HG03439 (cell line): ENCODE measurements around the gene EVI5L.
"Not testable (repeated sequence)": the region's sequence is repeated elsewhere in the genome, so short reads cannot be mapped to it uniquely, and the experiment has no call there.

ENCODE experiments used
- ATAC-seq: cut with Tn5 transposase; IDR thresholded peaks from one replicate; pipeline ENCODE4 v1.9.1; 2021; ENCODE audit warnings: mild to moderate bottlenecking, moderate library complexity; ENCODE audit not compliant: unreplicated experiment

The EVI5L gene

DNA sequence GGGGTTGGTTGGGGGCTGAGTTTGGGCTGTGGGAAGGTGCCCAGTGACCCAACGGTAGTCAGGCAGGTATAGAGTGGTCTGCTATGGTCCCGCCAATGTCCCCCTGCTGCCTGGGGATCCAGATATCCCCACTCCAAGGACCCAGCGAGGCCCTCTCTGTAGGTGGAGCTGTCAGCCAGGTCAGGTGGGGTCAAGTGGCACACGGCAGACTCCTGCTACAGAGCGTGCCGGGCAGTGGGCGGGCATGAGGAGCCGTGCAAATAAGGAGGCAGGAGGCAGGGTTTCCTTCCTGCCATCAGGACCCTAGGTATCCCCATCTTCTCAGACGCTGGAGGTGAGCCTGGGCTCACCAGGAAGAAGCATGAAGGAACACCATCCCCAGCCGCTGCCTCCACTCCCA, 14.9 kb downstream of the EVI5L start:
- ATAC-seq: no peak

DNA sequence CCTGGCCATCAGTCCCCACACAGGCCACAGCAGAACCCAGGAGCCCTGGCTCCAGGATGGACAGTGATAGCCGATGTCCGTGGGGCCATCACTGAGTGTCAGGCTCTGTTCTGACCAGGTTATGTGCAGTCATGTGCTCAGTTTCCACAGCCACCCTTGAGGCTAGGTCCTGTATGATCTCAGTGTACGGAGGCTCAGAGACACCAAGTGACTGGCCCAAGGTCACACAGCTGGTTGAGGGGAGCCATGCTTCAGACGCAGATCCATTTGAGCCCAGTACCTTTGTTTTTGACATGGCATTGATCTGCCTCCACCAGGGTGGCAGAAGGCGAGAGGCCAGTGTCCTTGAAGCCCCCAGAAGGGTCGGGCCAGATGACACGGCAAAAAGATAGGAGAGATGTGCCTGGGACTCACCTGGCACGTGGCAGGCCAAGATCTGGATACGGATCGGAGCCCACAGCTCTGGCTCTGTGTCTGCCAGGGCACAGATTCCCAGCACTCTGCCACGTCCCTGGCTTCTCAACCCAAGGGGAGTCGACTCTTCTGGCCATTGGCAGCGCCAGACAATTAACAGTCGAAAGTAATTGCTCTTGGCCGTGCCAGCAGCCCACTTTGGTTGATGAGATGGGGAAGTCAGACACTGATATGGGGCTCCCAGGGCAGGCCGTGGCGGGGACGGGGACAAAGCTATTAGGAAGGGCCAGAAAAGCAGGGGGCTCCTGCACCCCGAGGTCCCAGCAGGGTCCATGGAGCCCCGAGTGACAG, 15.6 kb downstream of the EVI5L start:
- no peak for ATAC-seq

DNA sequence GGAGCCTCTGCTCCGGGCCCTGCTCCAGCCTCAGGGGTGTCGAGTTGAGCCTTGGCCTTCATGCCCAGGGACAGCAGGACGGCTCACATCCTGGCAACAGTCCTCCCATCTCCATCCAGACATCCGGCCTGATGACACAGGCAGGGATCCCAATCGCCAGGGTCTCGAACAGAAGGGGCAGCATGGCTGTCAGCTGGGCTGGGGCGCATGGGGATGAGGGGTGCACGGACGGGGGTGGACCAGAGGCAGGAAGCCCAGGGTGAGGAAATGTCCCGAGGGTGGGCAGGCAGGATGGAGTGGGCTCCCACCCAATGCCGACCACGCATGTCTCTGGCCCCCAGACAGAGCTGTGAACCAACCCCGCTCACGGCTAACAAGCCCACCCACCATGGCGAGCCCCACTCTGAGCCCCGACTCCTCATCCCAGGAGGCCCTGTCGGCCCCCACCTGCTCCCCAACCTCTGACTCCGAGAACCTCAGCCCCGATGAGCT, 16.2 kb downstream of the EVI5L start:
- ATAC-seq: no peak

DNA sequence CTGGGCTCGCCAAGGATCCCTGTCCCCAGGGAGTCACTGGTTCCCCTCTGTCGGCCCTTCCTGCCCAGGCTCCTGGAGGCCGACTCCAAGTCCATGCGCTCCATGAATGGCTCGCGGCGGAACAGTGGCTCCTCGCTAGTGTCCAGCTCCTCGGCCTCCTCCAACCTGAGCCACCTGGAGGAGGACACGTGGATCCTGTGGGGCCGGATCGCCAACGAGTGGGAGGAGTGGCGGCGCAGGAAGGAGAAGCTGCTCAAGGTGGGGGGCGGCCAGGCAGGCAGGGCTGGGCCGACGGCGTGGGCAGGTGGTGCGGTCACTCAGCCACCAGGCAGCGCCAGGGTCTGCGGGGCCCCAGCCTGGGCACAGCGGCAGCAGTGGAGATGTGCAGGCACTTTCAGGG, 17.6 kb downstream of the EVI5L start:
- no peak for ATAC-seq

DNA sequence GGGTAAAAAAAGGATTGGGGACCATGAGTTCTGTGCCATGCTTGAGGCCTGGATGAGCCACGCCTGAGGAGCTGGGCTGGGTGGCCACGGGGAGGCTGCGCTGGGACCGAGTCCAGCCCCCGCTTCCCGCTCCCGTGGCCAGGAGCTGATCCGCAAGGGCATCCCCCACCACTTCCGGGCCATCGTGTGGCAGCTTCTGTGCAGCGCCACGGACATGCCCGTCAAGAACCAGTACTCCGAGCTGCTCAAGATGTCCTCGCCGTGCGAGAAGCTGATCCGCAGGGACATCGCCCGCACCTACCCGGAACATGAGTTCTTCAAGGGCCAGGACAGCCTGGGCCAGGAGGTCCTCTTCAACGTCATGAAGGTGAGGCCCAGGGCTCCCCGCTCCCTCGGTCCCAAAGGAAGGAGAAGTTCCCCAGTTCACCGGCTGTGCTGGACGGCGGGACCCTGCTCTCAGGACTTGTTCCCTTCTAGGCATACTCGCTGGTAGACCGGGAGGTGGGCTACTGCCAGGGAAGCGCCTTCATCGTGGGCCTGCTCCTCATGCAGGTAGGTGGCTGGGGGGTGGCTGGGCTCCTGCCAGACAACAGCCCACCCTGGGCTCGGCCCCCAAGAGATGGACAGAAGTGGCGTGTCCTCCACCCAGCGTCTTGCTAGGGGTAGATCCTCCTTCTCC, 18.9 kb downstream of the EVI5L start:
- ATAC-seq: no peak

DNA sequence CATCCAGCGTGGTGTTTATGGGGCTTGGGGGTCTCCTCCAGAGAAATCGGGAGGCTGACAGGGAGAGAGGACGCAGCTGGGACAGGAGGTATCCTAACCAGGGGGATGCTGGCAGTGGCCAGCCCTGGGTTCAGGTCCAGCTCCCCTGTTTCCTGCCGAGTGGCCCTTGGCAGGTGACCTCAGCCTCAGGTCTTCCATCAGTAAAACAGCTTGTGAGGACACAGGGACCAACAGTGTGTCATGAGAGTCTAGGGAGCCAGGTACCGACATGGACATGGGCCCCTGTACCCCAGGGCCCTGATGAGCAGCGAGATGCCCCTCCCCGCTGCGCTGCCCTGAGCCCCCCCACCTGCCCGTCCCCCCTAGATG, 19.6 kb downstream of the EVI5L start:
- ATAC-seq: no peak

DNA sequence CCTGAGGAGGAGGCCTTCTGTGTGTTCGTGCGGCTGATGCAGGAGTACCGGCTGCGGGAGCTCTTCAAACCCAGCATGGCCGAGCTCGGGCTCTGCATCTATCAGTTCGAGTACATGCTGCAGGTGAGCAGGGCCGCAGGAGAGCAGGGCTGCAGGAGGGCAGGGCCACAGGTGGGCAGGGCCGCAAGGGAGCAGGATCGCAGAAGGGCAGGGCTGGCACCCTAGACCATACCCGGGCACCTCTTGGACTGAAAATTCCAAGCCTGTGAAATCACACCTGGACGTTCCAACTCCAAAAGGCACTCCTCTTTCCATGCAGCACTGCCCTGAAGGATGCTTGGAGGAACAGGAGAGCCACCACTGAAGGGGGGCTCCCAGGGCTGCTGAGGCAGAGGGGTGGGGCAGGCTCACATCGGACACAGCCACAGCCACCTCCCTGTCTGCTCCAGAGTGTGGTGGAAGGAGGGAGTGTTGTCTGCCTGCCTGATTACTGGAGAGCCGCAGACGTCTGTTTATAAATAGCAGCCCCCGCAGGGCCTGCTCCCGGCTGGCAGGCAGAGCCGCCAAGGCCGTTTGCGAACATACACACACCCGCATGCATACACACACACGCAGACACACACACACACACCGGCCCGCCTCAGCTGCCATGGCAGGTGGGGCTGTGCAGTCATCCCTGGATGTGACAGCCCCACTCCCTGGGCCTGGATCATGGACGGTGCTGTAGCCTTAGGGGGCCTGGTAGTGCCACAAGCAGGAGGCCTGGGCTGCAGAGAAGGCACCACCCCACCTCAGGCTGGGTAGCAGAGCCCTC, 20.2 kb downstream of the EVI5L start:
- no peak for ATAC-seq

DNA sequence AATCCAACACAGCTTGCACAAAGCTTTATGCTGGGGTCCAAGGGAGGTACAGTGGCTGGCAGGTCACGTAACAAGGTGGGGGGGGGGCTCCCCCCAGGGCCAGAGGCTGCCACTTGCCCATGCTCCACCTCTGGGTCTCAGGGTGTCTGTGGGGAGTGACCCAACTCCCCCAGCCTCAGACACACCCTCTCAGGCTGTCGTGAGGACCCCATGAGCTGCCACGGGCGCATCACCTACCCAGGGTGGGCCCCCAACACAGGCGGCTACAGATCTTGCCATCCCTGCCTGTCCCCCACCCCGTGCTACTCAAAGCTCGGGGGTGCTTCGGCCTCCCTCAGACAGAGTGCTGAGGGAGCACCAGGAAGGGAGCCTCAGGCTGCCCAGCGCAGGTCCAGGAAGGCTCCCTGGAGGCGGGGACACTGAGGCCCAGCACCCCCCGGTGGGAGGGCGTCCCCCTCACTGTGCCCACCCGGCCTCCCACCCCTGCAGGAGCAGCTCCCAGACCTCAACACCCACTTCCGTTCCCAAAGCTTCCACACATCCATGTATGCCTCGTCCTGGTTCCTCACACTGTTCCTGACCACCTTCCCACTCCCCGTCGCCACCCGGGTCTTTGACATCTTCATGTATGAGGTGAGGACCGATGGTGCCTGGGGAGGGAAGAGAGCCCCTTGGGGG, 21.1 kb downstream of the EVI5L start:
- ATAC-seq: no peak

DNA sequence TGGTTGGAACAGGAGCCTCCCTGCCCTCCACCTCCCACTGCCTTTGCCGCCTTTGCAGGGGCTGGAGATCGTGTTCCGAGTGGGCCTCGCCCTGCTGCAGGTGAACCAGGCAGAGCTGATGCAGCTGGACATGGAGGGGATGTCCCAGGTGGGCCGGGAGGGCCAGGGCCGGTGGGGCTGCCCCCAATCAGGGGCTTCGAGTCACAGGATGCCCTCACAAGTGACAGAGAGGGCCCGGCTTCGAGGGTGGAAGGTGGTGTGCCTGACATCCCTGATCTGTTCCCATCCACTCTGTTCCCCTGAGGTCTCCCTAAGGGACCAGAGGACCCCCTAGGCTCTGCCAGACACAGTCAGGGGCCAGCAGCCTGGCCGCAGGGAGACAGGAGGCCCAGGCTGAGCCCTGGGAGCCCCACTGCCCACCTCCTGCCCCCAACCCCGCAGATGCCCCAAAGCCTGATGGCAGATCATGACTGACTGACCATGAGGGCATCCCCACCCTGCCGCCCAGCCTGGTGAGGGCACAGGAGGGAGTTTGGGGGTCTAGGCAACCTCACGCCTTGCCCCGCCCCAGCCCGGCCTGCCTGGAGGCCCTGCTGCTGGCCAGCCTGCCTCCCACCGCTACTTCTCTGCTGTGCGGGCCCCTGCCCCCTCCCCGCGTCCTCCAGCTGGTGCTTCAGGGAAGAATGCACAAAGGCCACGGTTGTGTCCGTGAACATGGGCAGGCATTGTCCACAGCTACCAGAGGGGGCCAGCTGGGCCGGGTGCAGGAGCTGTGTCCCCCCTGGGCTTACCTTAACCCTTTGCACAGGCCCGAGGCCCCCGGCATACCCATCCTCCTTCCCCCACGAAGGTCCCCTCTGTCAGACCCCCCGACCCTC, 21.8 kb downstream of the EVI5L start:
- no peak for ATAC-seq

DNA sequence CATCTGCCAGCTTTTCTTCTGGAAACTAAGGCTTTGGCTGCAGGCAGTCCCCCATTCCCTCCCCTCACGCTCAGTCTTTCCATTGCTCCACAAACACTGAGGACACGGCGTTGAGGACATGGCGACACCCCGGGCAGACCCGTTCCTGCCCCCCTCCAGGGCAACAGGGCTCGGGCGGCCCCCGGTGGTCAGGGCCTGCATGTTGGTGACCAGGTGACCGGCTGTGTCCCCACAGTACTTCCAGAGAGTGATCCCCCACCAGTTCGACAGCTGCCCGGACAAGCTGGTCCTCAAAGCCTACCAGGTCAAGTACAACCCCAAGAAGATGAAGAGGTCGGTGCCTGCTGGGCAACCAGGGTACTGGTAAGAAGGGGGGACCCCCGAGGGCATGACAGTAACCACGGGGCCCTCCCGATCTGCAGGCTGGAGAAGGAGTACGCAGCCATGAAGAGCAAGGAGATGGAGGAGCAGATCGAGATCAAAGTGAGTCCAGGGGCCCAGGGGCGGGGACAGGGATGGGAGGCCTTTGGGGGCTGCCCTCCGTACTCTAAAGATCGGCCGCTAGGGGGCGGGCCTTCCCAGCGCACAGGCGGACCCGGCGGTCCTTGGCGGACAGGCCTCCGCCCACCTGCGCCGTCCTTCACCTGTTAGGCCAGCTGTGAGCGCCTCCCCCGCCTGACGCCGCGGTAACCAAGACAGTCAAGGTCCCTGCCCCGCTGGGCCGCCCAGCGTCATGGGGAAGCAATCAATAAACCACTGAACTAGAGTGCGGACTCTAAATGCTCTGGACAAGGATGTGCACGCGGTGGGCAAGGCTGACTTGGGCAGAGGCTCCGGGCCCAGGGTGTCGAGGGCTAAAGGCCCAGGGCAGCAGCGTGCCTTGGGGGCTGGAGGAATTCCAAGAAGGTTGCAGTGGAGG, 23.1 kb downstream of the EVI5L start:
- ATAC-seq: no peak

DNA sequence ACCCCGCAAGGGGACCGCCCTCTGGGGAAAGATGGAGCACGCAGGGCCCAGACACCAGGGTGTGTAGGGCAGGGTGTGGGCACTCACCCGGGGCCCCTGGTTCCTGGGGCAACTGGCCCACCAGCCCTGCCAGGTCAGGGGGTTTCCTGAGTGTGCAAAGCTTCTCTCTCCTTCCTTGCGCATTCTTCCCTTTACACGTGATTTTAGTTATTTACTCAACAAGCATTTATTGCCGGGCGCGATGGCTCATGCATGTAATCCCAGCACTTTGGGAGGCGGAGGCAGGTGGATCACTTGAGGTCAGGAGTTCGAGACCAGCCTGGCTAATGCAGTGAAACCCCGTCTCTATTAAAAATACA, 23.7 kb downstream of the EVI5L start:
- no peak for ATAC-seq

DNA sequence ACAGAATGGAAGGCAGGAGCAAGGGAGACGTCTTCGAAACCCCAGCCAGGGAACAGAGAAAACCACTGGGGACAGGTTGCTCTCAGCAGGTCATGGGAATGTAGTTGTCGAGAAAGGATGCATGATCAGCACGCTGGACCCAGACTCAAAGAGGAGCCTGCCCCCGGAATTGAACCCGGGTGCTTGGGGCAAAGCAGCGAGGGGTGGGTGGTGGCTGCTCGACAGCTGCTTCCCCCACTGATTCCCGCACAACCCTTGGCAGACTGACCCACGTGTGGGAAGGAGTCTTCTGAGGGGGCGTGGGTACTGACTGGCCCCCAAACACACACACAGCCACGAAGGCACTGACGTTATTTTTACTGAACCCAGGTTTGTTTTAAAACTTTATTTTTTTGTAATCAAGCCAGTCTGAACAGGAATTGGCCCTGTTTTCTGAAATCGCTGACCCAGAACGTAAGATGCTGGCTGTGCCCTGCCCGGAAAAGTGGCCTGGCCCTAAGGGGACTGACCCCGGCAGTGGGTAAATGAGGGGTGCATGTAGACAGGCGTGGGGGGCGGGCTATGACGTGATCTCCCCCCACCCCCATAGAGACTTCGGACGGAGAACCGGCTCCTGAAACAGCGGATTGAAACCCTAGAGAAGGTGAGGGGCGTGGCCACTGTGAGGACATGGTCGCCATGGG, 25.5 kb downstream of the EVI5L start:
- ATAC-seq: no peak

DNA sequence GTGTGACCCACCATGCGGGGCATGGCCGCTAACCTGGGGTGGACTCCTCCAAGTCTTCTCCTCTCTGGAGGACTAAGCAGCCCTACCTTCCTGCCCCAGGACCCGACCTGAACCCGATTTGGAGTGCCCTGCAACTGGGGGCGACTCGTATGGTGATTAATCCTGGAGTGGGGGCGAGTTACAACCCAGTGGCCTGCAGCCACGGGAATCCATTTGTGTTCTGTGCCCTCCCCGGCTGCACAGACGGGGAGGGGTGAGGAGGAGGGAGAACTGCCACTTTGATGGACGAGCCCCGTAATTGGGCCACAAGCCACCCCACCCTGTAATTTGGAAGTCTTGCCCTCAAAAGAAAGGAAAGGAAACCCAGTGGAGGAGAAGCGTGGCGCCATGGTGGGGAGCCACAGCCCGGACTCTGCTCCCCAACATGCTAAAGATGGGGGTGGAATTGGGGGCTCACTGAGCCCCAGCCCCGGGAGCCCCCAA, 26.1 kb downstream of the EVI5L start:
- ATAC-seq: no peak

DNA sequence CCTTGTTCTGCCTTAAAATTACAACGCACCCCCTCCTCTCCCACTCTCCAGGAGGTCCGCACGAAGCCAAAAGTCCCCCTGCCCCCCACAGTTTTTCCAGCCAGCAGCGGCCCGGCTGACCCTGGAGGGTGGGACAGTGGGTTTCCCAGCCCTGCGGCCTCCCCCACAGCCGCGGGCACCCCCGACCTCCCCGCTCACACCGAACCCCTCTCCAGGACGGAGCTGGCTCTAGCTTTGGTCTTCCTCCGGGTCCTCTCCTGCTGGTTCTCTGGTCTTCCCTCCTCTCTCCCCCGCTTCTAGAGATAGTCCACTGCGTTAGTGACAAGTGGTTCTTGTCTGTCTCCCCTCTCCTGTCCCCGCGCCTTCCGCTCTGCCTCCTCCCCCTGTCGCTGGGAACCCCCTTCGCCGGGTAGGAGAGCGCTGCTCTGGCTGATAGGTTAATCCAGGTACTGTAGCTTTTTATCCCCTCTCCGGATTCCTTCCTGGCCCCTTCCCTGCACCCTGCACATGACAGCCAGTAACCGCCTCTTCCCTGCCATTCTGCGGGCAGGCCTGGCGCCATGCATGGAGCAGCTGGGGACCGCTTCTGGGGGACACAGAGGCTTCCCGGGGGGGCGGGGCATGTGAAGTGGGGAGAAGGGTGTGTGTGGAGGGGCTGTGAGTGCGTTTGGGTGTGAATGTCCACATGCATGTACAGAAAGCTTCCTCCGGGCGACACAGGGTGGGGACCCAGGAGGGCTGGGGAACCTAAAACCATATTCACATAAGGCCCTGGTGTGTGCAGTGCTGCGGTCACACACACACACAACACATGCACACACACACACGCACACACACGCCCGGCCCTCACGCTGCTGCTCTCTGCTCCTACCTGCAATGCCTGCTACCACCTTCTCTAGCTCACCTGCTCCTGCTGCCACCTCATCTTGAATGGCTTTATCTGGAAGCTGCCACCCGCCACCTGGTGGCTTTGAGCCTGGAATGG, 27.0 kb downstream of the EVI5L start:
- ATAC-seq: no peak

DNA sequence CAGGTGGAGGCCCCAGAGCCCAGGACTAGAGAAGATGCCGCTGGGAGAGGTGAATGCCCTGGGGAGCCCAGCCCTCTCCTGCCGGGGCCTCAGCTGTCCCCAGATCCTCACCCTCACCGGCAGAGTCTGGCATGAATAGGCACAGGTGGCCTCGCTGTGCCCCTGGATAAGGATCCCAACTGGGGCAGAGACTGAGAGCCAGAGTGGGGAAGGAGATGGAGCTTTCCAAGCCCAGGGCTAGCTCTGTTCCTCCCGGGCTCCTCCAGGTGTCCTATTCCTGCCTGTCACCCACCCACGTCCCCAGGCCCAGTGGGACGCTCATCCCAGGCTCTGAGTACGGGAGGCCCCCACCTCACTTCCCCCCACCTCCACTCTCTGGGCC, 27.7 kb downstream of the EVI5L start:
- ATAC-seq: no peak

DNA sequence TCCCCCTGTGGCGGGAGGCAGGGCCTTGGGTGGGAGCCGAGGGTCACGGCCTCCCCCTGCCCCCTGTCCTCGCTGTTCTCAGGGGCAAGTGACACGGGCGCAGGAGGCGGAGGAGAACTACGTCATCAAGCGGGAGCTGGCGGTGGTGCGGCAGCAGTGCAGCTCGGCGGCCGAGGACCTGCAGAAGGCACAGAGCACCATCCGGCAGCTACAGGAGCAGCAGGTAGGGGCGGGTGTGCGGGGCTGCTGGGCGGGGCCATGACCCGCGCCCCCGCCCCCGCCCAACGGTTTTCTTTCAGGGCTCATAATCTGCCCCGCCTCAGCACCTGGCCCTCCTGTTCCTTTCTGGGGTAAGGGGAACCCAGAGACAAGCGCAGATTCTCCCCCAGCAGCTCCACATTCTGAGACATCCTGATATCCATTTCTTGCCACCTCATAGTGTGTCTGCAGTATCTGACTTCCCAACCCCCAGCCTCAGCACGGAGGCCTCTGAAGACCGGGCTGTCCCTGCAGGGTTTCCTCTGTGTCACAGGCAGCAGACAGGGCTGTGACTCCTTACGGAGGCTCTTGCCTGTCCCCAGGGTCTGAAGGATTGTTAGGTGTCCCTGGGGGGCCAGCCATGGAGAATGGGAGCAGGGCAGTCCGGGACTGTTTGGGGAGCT, 28.2 kb downstream of the EVI5L start:
- ATAC-seq: no peak

DNA sequence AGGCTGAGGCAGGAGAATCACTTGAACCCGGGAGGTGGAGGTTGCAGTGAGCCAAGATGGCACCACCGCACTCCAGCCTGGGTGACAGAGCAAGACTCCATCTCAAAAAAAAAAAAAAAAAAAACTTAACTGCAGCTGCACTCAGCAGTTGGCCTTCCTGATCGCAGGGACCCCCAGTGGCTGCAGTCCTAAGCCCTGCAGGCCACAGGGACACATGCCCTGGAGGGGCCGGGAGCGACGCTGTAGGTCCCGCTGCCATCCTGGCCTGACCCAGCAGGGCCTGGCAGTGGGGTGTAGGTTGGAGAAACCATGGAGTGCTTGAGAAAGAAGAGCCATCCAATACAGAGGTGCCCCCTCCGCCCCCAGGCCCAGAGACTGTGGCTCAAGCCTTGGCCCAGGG, 29.1 kb downstream of the EVI5L start:
- not testable (repeated sequence) for ATAC-seq
